DMS53 treated with DMSO at 0.1 percent for 48 hours (cell line): ENCODE data around the gene CLINT1.
"Not testable (repeated sequence)": the region's sequence is repeated elsewhere in the genome, so short reads cannot be mapped to it uniquely, and the experiment has no call there.

ENCODE experiments used
- DNase-seq: peaks from one replicate; lab custom pipeline; 2025; ENCODE audit not compliant: unreplicated experiment; lab: John Stamatoyannopoulos, UW

Gene CLINT1

DNA sequence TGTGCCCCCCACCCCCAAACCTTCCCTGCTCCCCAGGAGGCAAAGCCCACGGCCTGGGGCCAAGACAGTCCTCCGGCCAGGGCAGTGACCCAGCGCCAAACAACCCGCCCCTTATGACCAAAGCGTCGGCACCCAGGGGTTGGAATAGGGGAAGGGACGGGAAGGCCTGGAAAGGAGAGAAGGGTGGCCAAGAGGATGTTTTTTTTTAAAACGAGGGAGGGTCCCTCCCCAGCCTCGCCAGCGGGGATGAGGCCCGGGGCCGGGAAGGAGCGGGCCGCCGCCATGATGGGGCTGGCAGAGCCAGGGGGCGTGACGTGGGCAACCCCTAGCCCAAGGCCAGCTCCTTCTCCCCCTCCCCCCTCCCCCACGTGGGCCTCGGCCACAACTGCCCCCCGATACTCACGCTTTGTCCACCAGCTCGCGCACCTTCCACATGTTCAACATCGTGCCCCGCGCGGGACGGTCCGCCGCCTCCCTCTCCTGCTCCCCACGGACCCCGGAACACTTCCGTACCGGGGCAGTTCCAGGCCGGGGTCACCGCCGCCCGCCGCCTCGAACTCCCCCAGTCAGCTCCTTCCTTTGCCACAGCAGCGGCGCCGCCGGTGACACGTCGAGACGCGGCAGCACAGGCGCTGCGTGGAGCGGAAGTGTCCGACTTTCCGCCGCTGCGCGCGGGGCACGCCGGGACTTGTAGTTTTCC lies at the start of gene CLINT1:
Gene CLINT1, minus strand, starts transcription at position 619 of the 700 bp plus-strand sequence. Its CDS starts 175 bp downstream, at position 444.
- DNase-seq: peak; percentile 66

DNA sequence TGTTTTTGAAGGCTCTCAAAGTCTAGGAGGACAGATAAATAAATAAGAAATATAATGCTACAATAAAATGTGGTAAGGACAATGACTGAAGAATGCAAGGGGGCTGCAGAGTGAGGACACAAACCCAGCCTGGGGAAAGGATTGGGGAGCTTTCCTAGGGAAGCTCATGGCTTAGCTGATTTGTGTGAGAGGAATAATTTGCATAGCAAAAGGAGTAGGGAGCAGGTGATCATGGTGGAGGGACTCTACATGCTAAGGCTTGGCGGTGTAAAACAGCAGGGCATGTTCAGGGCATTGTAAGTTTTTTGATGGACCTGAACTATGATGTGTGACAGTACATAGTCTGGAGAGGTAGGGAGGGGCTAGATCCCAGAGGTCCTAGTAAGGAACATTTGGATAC lies 49.5 kb upstream of the CLINT1 start:
- DNase-seq: no peak

DNA sequence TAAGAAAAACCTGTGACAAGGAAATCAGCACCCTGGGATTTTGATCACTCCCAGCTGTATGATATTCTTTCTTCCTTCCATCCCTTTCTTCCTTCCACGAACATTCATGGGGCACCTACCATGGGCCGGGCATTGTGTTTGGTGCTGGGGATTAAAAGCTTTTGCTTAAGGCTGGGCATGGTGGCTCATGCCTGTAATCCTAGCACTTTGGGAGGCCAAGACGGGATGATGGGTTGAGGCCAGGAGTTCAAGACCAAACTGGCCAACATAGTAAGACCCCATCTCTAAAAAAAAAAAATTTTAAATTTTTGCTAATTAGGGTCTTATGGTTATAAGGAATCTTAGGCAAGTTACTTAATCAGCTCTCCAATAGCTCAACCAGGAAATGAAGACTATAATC lies 48.5 kb upstream of the CLINT1 start:
- no peak for DNase-seq

DNA sequence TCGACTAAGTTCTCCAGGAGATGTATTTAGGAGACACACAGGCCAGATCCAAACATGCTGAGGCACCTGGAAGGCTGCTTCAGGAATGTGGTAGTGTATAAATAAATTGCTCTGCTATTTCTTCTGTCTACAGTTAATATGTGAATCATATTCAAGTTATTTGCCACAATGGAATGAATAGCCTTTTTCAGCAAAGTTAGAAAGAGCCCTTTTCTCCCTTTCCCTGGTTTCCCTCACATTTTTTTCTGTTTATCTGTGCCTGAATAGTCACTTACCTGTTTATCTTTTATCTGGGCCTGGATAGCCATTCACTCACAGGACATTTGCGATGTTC lies 44.1 kb upstream of the CLINT1 start:
- no peak for DNase-seq

DNA sequence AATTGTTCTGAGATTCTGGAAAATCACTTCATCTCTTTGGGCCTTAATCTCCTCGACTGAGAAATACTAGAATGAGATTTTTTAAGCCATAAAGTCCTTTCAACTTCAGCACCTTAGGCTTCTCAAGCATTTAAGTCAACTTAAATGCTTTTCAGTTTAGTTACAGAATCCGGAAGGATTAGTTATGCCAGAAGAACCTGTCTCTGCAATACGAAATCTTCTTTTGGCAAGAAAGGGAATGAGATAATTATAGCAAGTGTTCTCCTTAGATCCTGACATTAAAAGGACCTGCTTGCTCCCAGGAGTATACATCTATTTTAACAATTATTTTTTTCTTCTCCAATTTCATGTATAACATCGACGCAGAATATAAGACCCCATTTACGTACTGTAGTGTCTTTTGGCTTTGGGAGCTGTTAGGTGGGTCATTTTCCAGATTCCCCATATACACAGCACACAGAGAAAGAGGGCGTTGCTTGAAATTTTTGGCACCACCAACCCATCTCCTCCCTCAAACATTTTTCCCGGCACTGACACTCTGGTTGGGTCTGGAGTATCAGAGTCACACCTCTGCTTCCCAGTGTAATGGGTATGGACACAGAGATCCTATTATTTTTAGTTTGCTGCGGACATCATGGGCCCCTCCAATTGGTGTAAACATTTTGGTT lies 43.6 kb upstream of the CLINT1 start:
- DNase-seq: no peak

DNA sequence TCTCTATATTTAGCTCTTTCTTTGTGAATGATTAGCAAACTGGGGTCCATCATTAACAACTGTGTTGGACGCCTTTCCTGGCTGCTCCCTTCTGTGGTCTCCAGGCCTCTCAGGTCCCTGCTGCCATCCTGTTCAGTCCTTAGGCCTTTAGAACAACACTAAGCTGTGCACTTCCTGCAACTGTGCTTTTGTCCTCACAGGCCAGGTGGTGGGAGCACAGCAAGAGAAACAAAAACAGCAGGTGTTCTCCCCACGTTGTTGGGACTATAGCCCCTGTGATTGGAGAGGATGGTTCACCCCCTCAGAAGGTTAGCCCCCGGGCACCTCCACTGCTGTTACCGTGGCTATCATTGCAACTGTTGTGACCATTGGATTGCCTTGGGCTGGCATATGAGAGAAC lies 41.7 kb upstream of the CLINT1 start:
- DNase-seq: peak; percentile 71

DNA sequence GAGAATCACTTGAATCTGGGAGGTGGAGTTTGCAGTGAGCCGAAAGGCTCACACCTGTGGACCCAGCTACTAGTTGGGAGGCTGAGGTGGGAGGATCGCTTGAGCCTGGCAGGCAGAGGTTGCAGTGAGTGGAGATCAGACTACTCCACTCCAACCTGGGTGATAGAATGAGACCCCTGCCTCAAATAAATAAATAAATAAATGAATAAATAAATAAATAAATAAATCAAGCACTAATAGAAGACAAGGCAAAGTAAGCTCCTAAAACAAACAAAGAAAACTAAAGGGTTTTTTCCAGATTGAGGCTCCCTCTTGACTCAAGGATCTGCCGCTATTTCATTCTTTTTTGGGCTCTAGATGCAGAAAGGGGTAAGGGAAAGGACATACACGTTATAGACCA lies 34.7 kb upstream of the CLINT1 start:
- no peak for DNase-seq

DNA sequence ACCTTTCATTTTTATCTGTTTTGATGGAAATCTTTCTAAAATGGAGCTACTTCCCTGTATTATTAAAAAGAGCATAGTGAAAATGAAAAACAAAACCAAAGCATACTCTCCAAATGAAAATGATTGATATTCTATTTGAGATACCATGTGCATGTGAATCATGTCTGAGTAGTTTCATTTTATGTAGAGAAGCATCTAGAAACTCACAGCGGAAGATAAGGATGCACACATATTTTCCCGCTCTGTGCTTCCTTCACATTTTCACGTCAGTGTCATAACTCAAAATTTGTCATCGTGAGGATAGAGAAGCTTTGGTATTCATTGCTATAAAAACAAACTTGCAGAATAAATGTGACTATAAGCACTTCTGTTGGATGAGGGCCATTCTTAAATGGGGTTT lies 34.0 kb upstream of the CLINT1 start:
- no peak for DNase-seq

DNA sequence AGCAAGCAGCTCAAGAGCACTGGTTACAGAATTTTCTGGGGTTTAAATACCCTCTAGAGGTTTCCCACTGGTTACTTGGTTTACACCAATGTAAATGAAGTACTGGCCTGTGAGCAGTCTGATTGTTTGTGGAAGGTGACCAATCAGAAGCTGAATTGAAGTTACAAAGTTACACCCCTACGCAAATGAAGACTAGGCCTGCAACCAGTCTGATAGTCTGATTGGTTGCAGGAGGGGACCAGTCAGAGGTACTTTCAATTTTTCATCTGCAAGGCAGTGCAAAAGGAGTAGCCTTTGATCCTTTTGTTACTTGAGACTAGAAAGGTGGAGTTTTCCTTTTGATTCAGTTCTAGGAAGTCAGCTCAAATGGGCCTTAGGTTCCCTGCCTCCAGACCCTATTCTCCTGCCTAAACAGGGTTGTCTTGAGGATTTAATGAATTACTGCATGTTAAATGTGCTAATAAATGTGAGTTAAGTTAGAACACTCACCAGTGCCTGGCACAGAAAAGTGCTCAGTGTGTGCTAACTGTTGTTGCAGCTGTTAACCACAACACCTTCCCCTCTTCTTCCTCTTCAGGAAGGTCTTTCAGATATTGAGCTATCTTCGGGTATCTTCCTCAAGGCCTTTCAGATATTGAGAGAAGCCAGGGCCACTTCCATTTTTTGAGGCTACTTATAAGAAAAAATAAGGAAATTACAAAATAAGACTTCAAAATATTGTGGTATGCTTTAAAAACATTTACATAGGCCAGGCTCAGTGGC lies 32.1 kb upstream of the CLINT1 start:
- no peak for DNase-seq

DNA sequence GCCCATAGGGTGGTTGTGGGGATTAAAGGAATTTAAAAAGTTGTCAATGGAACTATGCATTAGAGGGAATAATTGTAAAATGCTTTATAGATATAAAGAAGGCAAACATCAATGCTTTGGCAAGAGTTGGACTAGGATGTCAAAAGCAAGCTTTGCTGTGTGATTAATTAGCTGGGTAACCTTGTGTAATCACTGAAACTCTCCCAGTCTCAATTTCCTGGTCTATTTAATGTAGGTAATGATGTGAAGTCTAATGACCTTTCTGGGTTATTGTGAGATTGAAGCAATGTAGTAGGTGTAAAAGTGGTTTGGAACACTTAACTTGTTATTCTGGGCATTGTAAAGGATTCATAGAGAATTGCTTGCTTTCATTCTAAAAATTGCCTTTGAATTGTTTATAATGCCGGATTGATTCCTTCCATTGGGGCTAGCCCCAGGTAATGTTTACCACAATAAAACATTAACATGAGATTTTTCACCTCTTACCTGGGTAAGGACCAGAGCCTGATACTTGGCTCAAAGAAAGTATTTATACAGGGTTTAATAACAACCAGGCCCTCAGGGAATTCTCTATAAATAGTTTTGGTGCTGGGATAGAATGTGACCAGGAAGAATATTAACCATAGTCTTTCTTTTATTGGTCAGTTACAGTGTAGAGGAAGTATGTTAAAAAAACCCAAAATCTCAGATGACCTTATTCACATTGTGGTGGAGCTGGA lies 30.0 kb upstream of the CLINT1 start:
- no peak for DNase-seq

DNA sequence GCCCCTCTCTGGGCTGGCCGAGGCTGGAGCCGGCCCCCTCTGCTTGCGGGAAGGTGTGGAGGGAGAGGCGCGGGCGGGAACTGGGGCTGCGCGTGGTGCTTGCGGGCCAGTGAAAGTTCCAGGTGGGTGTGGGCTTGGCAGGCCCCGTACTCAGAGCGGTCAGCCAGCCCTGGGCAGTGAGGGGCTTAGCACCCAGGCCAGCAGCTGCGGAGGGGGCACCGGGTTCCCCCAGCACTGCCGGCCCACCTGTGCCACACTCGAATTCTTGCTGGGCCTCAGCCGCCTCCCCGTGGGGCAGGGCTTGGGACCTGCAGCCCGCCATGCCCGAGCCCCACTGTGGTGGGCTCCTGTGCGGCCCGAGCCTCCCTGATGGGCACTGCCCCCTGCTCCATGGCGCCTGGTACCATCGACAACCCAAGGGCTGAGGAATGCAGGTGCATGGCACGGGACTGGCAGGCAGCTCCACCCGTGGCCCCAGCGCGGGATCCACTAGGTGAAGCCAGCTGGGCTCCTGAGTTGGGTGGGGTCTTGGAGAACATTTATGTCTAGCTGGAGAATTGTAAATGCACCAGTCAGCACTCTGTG lies 27.9 kb upstream of the CLINT1 start:
- no peak for DNase-seq

DNA sequence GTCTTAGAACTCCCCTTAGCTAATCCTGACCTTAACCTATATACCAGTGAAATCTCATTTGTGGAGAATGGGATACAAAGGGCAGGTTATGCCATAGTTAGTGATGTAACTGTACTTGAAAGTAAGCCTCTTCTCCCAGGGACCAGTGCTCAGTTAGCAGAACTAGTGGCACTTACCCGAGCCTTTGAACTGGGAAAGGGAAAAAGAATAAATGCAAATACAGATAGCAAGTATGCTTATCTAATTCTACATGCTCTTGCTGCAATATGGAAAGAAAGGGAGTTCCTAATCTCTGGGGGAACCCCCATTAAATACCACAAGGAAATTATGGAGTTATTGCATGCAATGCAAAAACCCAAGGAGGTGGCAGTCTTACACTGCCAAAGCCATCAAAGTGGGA lies 26.1 kb upstream of the CLINT1 start:
- DNase-seq: not testable (repeated sequence)

DNA sequence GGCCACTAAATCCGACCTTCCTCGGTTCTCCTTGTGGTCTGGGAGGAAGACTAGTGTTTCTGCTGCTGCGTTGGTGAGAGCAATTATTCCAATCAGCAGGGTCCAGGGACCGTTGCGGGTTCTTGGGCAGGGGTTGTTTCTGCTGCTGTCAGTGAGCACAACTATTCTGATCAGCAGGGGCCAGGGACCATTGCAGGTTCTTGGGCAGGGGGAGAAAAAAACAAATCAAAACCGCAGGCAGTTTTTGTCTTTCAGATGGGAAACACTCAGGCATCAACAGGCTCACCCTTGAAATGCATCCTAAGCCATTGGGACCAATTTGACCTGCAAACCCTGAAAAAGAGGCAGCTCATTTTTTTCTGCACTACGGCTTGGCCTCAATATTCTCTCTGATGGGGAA lies 22.6 kb upstream of the CLINT1 start:
- not testable (repeated sequence) for DNase-seq

DNA sequence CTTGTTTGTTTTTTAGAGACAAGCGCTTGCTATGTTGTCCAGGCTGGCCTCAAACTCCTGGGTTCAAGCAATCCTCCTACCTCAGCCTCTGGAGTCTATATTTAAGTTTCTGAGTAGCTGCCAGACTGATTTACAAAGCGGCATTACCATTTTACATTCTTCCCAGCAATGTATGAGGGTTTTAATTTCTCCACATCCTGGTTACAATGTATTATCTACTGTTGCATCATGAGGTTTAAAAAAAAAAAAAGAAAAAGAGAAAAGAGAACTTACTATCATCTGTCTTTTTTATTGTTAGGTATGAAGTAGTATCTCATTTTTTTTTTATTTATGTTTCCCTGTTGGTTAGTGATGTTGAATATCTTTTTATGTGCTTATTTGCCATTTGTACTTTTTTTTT lies 18.9 kb upstream of the CLINT1 start:
- no peak for DNase-seq

DNA sequence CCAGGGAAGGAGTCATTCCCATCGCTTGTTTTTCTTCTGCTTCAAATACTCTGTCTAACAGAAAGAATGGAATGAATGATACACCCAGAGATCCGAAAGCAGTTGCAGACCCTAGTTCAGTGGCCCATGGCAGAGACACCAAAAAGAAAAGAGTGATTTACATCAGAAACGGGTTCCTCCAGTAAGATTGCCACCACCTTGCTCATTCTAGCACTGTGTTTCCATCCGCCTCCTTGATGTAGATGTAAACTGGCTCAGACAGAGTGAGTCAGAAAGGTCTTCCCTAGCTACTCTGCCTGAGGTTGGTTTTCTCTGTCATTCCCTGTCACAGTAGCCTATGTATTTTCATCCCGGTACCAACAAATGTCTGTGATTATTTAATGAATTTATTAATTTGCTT lies 15.9 kb upstream of the CLINT1 start:
- no peak for DNase-seq

DNA sequence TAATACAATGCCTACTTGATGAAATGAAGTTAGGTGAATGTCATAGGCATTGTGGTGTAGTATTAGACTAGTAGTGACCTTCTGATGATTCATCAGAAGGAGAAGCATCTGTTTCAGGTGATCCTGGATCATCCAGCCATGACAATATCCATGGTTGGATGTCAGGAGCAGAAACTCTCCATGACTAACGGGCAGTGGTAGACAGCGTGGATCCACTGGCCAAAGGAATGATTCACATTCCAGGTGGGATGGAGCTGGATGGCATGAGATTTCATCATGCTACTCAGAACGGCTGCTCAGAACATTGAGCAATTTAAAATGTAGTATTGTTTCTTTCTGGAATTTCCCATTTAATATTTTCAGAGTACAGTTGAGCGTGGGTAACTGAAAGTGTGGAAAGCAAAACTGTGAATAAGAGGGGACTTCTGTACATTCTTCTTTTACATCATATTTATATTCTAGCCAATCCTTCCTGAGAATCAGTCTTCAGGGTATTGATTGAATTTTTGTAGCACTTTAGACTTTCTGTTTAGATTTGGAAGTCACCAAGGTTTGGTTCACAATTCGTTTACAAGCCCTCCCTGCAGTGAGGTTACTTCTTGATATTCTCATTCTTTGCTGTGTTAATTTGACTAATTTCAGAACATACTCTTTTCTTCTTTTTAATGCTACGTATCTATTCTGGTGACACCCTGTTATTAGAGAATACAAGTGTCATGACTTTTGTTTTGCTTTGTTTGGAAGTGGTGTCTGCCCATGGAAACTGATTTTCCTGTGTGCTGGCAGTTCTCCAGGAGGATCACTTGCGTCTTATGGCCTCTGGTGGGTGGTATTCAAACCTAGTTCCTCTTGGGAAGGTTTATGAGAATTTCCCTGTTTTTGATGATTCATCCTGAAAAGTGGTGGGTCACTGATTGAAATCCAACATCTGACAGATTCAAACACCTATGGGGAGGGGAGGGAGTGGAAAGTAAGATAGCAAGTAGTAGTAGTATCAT lies 12.2 kb upstream of the CLINT1 start:
- DNase-seq: peak; percentile 52

DNA sequence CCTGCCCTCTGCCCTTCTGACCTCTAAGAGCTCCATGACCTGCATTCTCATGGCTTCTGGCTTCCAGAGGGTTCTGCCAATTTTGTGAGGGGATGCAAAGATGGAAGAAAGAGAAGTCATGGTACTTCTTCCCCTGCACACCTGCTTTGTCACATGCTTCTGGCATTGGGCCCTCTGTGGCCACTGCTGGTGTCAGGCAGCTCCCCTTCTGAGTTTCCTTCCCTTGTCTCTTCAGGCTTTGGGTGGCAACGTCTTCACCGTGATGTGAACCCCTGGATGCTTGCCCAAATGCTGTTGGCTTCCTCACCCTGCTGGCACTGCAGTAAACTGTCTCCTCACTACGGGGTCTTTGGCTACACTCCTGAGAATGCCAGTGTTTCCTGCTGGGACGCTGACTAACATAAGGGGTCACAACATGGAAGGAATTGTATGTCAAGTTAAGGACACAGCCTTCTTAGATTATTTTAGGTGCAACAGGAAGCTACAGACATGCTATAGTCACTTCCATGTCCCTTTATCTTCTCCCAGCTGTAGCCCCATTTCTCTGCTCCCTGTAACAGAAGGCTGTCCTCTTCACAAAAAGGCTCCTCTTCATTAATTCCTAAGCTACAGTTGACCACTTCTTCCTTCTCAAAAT lies 8.9 kb upstream of the CLINT1 start:
- no peak for DNase-seq

DNA sequence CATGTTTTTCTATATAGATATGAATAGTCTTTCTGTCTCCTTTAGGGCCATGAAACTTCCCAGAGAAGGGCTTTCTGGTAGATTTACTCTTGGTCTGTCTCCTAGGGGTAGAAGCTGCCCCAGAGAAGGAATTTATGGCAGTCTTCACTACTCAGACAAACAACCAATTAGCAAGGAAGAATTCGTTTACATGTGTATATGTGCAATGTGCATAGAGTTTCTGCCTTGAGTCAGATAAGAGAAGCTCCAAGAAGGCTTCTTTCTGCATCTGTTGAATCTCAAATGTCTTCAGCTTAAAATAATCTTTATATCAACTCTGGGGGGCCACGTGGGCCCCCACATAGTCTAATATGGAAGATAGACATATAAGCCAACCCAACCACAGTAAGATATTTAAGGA lies 7.6 kb upstream of the CLINT1 start:
- no peak for DNase-seq

DNA sequence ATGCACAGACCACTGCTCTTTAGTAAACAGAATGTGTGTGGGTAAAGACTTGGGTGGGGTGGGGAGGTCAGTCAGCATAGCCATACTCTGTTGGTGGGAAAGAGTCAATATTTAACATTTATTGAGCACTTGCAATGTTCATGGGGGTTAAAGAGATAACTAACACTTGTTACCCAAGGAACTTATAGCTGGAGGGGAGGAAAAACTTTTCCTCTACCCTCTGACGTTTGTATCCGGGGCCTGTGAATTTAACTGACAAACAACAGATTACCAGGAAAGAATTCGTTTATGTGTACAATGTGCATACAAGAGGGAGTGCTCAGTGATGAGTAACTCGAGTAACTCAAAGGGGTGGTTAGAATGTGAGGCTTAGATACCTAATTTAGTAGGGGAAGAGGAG lies 6.8 kb upstream of the CLINT1 start:
- DNase-seq: no peak

DNA sequence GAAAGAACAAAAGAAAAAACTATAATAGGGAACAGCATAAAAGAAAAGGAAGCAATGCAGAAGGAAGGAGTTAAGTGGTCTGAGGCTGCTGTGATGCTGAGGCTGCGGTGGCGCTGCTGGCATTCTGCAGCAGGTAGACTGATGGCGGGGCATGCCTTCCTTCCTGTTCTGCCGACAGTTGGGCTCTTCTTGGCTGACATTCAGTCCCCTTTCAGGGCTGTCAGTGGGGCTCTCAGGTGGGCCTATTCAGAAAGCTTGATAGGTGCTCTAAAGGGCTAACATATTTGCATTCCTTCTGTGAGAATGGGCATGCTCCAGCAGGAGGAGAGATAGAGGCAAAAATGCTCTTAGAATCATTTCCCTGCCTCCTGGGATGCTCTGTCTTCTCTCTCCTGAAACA lies 5.1 kb upstream of the CLINT1 start:
- DNase-seq: no peak
